CD4-positive, alpha-beta T cell treated with Interleukin-2 at 100 ng/mL for 4 hours (primary cell): Measurements from ENCODE around the gene REEP3.
"Not testable (repeated sequence)": the region's sequence is repeated elsewhere in the genome, so short reads cannot be mapped to it uniquely, and the experiment has no call there.

Experiments used
- DNase-seq: peaks from one replicate; pipeline ENCODE4 v3.0.0-alpha.2; 2020; ENCODE audit warnings: low spot score

REEP3 gene

GRCh38 chr10:63520500-63521415, at the start of gene REEP3:
TSS of gene REEP3 (plus strand) at chr10:63521401. CDS start at chr10:63521546, 145 bp downstream.
- DNase-seq: peak; percentile 40

- no peak for DNase-seq
Measured at GRCh38 chr10:63474488-63474887, 46.7 kb upstream of the REEP3 start.

- DNase-seq: no peak
Measured at GRCh38 chr10:63477927-63478326, 43.3 kb upstream of the REEP3 start.

GRCh38 chr10:63478564-63478963, 42.6 kb upstream of the REEP3 start:
- no peak for DNase-seq

GRCh38 chr10:63480237-63480636, 41.0 kb upstream of the REEP3 start:
- no peak for DNase-seq

GRCh38 chr10:63481815-63482421, 39.3 kb upstream of the REEP3 start:
- no peak for DNase-seq

GRCh38 chr10:63483983-63484382, 37.2 kb upstream of the REEP3 start:
- no peak for DNase-seq

- DNase-seq: no peak
Measured at GRCh38 chr10:63487990-63488389, 33.2 kb upstream of the REEP3 start.

- DNase-seq: no peak
Measured at GRCh38 chr10:63489838-63490237, 31.4 kb upstream of the REEP3 start.

GRCh38 chr10:63491588-63492316, 29.4 kb upstream of the REEP3 start:
- DNase-seq: no peak

- not testable (repeated sequence) for DNase-seq
Measured at GRCh38 chr10:63492317-63492690, 28.9 kb upstream of the REEP3 start.

GRCh38 chr10:63493004-63493403, 28.2 kb upstream of the REEP3 start:
- no peak for DNase-seq

- no peak for DNase-seq
Measured at GRCh38 chr10:63494951-63495350, 26.2 kb upstream of the REEP3 start.

- DNase-seq: no peak
Measured at GRCh38 chr10:63496561-63496960, 24.6 kb upstream of the REEP3 start.

- no peak for DNase-seq
Measured at GRCh38 chr10:63497321-63497720, 23.9 kb upstream of the REEP3 start.

GRCh38 chr10:63498665-63499064, 22.5 kb upstream of the REEP3 start:
- DNase-seq: no peak

GRCh38 chr10:63500551-63500950, 20.6 kb upstream of the REEP3 start:
- not testable (repeated sequence) for DNase-seq

- DNase-seq: no peak
Measured at GRCh38 chr10:63501954-63502353, 19.2 kb upstream of the REEP3 start.

- DNase-seq: no peak
Measured at GRCh38 chr10:63502832-63503231, 18.4 kb upstream of the REEP3 start.

- no peak for DNase-seq
Measured at GRCh38 chr10:63503395-63503794, 17.8 kb upstream of the REEP3 start.

GRCh38 chr10:63504145-63504881, 16.9 kb upstream of the REEP3 start:
- no peak for DNase-seq

- no peak for DNase-seq
Measured at GRCh38 chr10:63505562-63505961, 15.6 kb upstream of the REEP3 start.
